GM12875 (cell line): ENCODE measurements around the gene YBX3.

ENCODE experiments used
- H3K4me3 ChIP-seq: one replicate; pipeline ENCODE4 v1.5.1; 2011; ENCODE audit warnings: low read depth, low read length, control low read depth
- CTCF ChIP-seq: IDR thresholded peaks from 2 replicates; pipeline ENCODE4 v1.5.1; 2011; ENCODE audit warnings: low read depth, mild to moderate bottlenecking, control low read depth, inconsistent platforms, low read length, moderate library complexity, borderline replicate concordance; ENCODE audit not compliant: insufficient read depth

Gene YBX3

GRCh38 chr12:10736463-10736862, 13.3 kb upstream of the YBX3 start:
- no peak overlapping the region for H3K4me3 ChIP-seq
- TF ChIP-seq CTCF: no peak

- no peak overlapping the region for H3K4me3 ChIP-seq
- TF ChIP-seq CTCF: no peak
Observed at GRCh38 chr12:10735428-10735827, 12.3 kb upstream of the YBX3 start.

- TF ChIP-seq CTCF: no peak
- H3K4me3 ChIP-seq: no peak overlapping the region
Observed at GRCh38 chr12:10732549-10732948, 9.4 kb upstream of the YBX3 start.

GRCh38 chr12:10732066-10732465, 8.9 kb upstream of the YBX3 start:
- TF ChIP-seq CTCF: no peak
- no peak overlapping the region for H3K4me3 ChIP-seq

GRCh38 chr12:10730559-10730958, 7.4 kb upstream of the YBX3 start:
- no peak for TF ChIP-seq CTCF
- no peak overlapping the region for H3K4me3 ChIP-seq

GRCh38 chr12:10728091-10728490, 5.0 kb upstream of the YBX3 start:
- no peak overlapping the region for H3K4me3 ChIP-seq
- TF ChIP-seq CTCF: no peak

- H3K4me3 ChIP-seq: no peak overlapping the region
- TF ChIP-seq CTCF: no peak
Observed at GRCh38 chr12:10726945-10727344, 3.8 kb upstream of the YBX3 start.
